Coronary artery (tissue), 2 donors: Measurements from ENCODE around the gene MAX.
A peak's percentile ranks its signal among the peaks of the same experiment; 100 is the strongest.
"Not testable (repeated sequence)": the region's sequence is repeated elsewhere in the genome, so short reads cannot be mapped to it uniquely, and the experiment has no call there.

ENCODE experiments used
- DNase-seq: peaks from one replicate; pipeline ENCODE4 v3.0.0-alpha.2; 2017; ENCODE audit warnings: low spot score
- H3K27ac ChIP-seq, 2 donors: fragments of 200-600 bp; sonication (generic); one replicate each; pipeline ENCODE4 v1.5.1; 2016 to 2019
- H3K4me3 ChIP-seq: fragments of 200-600 bp; sonication (generic); 2 replicates; pipeline ENCODE4 v1.5.1; 2016; ENCODE audit warnings: mild to moderate bottlenecking, moderate library complexity
- TF ChIP-seq, protein P1 (sequence below): fragments of 200-600 bp; sonication (generic); IDR thresholded peaks from one replicate; pipeline ENCODE4 v1.5.1; 2019; ENCODE audit warnings: antibody characterized with exemption

The MAX gene

DNA sequence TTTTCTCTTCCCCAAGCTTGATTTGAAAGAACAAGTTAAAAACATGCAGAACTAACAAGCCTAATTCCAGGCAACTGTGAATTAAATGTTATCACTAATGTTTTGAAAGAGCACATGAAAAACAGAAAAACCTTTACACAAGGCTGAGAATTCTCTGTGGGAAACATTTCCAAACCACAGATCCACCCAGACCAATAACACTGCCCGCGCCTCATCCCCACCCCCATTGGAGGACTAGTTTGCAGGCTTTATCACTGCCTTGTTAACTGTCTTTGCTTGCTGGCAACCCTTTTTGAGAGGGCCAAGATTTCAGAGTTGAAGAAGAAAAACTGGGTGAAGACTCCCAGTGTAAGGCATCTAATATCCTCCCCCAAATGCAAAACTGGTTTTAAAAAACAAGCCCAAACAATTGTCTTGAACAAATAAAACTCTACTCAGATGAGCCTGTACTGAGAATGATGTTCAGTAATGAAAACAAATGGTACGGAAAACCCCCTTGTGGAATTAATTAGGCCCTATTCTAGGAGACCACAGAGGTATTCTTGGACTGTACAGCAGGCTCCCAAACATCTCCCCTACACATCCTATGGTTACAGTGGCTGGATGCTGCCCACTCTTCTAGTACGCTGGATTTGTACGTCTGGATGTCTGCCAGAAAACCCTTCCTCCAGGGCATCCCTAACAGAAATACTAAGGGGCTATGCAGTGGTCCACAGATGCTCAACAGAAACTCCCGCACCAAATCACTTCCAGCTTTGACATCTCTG, 5.8 kb downstream of the MAX start:
- Histone ChIP-seq H3K27ac (peak overlapping the region; percentile 41 to 66), H3K4me3 (peak overlapping the region; percentile 18)
- TF ChIP-seq, protein P1, sequence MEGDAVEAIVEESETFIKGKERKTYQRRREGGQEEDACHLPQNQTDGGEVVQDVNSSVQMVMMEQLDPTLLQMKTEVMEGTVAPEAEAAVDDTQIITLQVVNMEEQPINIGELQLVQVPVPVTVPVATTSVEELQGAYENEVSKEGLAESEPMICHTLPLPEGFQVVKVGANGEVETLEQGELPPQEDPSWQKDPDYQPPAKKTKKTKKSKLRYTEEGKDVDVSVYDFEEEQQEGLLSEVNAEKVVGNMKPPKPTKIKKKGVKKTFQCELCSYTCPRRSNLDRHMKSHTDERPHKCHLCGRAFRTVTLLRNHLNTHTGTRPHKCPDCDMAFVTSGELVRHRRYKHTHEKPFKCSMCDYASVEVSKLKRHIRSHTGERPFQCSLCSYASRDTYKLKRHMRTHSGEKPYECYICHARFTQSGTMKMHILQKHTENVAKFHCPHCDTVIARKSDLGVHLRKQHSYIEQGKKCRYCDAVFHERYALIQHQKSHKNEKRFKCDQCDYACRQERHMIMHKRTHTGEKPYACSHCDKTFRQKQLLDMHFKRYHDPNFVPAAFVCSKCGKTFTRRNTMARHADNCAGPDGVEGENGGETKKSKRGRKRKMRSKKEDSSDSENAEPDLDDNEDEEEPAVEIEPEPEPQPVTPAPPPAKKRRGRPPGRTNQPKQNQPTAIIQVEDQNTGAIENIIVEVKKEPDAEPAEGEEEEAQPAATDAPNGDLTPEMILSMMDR, result no peak
- no peak for DNase-seq

DNA sequence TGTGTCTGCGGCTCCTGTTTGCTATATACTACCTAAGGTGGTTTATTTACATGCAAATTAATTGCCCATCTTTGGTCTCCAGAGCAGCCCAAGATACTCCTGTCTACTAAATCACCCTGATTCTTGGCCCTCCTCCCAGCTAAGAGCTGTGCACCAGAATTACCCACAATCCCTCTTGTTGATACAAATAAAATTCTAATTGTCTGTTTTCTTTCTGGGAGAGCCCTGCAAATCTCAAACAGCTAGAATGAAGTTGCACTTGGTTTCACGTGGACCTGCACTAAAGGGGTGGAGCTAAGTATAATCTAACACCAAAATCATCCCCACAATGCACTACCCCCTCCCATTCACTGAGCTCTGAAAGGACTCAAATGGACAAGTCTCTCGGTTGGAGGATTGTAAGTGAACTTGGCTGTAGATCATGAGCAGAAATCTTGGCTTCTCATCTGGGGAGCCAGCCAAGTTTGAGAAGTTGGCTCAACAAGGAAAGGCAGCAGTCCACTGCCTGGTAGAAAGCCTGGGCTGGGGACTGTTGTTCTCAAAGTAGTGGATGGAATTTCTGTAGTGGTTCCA, 6.6 kb downstream of the MAX start:
- TF ChIP-seq, protein P1, result no peak
- peak overlapping the region; percentile 6 to 66 for H3K27ac ChIP-seq
- DNase-seq, result no peak
- H3K4me3 ChIP-seq, result peak overlapping the region; percentile 19

DNA sequence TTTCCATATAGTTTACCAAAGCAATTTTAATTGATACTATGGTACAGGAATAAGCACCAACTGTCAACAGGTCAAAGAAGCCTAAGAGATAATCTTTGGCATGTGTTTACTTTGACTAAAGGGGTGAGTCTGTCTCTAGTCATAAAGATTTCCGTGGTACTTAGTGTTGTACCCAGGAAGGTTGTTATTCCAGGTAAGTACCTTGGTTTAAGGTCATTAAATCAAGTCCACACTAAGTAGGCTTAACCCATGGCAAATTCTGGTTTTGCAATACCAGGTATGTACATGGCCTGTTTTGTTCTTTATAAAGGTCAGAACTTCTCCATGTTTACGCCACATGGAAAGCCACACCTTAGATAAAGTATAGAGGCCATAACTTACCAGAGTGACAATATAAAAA, 10.0 kb downstream of the MAX start:
- Histone ChIP-seq H3K27ac (no peak overlapping the region), H3K4me3 (no peak overlapping the region)
- no peak for DNase-seq
- TF ChIP-seq, protein P1, result no peak

DNA sequence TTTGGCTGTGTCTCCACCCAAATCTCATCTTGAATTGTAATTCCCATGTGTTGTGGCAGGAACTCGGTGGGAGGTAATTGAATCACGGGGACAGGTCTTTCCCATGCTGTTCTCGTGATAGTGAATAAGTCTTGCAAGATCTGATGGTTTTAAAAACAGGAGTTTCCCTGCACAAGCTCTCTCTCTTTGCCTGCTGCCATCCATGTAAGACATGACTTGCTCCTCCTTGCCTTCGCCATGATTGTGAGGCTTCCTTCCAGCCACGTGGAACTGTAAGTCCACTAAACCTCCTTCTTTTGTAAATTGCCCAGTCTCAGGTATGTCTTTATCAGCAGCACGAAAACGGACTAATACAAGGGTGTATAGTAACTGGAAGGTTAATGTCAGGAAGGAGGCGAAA, 14.5 kb downstream of the MAX start:
- H3K27ac ChIP-seq, DNase-seq, H3K4me3 ChIP-seq: not testable (repeated sequence)

DNA sequence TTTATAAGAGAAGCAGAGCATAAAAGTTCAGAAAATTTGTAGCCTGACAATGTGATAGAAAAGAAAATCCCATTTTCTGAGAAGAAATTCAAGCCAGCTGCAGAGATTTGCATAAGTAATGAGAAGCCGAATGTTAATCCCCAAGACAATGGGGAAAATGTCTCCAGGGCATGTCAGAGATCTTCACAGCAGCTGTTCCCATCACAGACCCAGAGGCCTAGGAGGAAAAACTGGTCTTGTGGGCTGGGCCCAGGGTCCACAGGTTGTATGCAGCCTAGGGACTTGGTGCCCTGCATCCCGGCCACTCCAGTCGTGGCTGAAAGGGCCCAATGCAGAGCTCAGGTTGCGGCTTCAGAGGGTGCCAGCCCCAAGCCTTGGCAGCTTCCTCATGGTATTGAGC, 15.6 kb downstream of the MAX start:
- DNase-seq, H3K27ac ChIP-seq, H3K4me3 ChIP-seq: not testable (repeated sequence)

DNA sequence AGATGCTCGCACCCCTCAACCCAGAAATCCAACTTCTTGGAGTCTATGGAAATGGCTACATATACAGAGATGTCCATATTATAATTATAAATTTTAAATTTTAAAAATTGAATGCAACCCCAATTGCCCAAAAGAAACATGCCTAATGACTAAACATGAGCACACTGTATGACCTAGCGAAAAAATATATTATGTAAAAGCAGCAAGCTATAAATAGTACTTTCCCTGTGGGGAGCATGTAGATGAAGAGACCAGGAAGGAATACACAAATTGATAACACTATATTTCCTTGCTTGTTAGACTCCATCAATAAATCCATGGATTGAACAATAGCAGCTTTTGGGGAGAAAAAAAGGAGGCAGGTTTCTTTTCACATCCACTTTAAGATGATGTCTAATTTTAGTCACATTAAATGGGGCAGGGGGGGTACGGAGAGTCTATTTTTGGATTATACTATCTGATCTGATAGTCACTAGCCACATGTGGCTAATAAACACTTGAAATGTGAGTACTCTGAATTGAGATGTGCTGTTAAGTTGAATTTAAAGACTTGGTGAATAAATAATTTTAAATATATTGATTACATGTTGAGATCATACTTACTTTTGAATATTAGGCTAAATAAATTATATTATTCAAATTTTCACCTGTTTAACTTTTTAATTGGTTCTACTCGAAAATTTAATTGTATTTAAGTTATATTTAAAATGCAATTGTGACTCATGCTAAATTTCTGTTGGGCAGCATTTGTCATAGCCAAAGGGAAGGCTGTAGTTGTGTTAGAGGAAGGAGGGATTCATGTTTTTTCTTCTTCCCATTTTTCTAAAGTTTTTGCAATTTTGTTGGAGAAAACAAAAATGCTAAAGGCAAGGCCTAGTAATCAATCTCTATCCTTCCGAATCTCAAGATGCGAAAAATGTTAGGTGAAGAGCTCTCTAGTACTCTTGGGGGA, 17.5 kb downstream of the MAX start:
- Histone ChIP-seq H3K27ac (no peak overlapping the region), H3K4me3 (no peak overlapping the region)
- DNase-seq, result no peak
- TF ChIP-seq, protein P1, result no peak

DNA sequence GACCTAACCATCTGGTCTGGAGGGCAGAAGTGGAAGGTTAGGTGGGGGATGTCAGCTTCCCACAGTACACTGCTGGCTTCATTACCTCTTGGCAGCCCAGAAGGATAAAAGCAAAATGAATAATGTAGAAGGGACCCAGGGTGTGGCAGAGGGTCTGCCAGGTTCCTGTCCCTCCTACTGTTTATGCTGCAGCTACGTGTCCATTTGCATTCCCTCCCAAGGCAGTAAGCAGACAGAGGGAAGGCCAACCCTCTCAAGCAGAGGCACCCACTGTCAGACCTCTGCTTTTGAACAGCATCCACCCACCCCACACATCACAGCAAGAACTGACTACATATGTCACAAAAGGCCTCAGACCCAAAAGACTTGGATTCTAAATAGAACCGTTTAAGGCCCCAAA, 19.4 kb downstream of the MAX start:
- no peak for DNase-seq
- TF ChIP-seq, protein P1, result no peak
- Histone ChIP-seq H3K4me3 (no peak overlapping the region), H3K27ac (no peak overlapping the region)
